ENCODE results near the gene TBC1D23.
"Not testable (repeated sequence)": the region's sequence is repeated elsewhere in the genome, so short reads cannot be mapped to it uniquely, and the experiment has no call there.

The TBC1D23 gene

DNA sequence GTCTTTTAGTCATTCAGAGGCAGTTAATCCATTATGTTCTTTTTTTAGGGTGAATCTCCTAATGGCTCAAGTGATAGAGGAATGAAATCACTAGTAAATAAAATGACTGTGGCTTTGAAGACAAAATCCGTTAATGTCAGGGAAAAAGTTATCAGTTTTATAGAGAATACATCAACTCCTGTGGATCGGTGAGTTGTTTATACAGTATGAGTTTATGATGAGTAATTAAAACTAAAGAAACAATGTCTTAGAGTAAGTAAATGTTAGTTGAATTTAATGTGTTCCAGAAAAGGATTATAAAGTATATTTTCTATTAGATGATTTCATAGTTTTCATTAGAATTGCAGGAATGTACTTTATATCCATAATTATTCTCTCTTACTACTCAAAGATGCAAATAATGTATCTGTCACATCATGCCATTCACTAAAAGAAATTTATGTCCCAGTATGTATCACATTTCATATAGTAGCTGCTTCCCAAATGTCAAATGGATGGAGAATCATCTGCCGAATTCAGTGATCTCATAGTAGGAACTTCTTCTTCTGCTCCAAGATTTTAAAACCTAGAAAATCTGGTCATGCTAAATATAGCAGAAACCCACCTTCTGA lies 49.7 kb downstream of the TBC1D23 start:
- DNase-seq: no peak

DNA sequence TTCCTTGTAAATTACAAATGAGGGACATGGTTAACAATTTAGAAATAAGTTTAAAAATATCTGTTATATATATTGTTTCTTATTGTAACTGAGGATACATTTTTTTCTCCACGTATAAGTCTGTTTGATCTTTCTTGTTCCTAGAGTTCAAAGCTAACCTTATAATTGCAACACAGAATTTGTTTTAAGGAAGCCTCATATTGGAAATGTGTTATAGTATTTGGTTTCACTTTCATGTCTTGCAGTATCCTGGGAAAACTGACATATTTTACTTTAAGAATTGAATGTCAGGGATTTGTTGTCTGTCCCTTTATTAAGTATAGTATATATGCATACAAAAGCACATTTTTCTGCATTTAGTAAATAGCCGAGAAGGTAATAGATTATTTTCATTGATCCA lies 50.2 kb downstream of the TBC1D23 start:
- DNase-seq: no peak

DNA sequence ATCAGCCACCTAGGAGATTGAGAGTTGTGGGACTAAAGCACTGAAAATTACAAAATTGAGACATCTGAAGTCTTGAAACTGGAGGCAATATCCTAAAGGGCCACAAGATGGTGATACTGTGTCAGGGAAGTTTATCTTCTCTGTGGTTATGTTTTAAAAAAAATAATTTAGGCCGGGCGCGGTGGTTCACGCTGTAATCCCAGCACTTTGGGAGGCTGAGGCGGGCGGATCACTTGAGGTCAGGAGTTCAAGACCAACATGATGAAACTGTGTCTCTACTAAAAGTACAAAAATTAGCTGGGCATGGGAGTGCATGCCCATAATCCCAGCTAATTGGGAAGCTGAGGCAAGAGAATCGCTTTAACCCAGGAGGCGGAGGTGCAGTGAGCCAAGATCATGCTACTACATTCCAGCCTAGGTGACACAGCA lies 55.9 kb downstream of the TBC1D23 start:
- peak; percentile 40 for DNase-seq

DNA sequence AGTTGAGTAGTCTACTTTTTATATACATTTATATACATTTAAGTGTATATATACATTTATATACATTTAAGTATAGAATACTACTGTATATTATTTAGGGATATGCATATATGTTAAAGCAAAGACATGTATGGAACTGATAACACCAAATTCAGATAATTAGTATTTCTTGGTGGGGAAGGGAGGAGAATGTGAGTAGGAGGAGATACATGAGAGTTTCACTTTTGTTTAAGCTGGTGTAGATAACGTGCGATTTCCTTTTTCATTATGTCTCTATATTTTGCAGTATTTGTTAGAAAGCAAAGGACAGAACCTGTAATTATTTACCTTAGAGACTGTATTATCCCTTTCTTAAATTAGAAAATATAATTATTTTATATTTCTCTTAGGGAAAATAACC lies 57.1 kb downstream of the TBC1D23 start:
- no peak for DNase-seq

DNA sequence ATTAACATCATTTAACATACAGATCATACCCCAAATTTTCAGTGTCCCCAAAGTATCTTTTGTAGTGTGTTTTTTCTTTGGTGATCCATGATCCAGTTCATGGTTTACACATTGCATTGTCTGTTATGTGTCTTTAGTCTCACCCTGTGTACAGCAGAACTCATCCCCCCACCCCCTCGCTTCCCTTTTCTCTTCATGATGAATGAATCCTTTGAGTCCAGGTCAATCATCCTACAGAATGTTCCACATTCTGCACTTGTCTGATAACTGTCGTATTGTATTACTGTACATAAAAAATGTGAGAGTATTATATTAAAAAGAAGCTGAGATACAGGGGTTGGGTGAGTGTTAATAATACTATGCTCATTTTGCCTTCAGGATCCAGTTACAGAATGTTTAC lies 59.2 kb downstream of the TBC1D23 start:
- DNase-seq: no peak

DNA sequence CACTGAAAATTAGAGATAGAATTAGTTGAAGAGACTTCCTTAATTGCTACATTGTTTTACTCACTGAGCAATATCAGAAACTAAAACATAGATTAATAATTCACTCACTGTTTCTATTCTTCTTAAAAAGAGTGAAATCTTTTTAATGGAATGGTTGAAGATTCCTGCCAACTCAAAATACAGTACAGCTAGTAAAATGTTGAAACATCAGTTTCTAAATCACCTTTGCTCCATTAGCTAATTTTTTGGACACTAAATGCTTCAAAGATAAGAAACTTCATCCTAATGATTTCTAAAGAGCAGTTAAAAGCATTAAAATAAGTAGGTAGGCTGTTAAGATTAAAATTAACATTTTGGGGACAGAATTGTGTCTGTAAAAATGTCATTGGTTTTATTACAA lies 63.3 kb downstream of the TBC1D23 start:
- DNase-seq: no peak

DNA sequence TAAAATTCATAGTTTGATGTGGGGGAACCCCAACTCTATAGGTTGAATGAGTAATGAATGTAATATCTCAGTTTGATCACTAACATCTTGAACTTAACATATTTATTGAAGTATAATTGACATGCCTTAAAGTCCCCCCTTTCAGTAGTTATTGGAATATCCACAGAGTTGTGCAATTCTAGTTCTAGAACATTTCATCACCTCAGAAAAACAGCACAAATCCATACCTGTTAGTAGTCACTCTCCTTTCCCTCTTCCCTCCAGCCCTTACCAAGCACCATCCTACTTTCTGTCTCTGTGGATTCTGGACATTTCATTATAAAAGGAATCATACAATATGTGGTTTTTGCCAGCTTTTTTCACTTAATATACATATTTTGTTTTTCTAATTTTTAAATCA lies 65.0 kb downstream of the TBC1D23 start:
- no peak for DNase-seq

DNA sequence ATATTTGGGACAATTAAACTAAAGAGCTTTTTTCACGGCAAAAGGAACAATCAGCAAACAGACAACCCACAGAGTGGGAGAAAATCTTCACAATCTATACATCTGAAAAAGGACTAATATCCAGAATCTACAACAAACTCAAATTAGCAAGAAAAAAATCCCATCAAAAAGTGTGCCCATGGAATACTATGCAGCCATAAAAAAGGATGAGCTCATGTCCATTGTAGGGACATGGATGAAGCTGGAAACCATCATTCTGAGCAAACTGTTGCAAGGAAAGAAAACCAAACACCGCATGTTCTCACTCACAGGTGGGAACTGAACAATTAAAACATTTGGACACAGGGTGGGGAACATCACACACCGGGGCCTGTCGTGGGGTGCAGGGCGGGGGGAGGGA lies 66.6 kb downstream of the TBC1D23 start:
- not testable (repeated sequence) for DNase-seq

DNA sequence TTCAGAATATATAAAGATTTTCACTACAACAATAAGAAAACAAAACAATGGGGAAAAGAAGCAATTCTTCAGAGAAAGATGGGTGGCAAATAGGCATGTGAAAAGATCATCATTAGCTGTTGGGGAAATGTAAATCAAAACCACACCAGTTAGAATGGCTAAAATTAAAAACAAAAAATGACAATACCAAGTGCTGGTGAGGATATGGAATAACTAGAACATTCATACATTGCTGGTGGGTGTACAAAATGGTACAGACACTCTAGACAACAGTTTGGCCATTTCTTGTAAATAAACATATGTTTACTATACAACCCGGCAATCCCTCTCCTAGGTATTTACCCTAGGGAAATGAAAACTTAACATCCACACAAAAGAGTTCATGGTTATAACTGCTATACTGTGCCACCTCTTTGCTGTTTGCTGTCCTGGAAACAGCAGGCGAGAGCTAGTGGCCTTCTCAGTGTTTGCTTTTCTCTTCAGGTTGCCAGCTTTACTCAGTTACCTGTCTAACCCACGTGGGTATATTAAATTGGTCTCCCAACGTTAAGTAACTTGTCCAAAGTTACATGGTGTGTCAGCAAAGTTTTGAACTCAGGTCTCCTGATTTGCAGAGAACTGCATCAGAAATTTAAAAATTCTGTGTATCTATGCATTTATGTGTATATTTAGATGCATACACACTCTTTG lies 69.2 kb downstream of the TBC1D23 start:
- no peak for DNase-seq

DNA sequence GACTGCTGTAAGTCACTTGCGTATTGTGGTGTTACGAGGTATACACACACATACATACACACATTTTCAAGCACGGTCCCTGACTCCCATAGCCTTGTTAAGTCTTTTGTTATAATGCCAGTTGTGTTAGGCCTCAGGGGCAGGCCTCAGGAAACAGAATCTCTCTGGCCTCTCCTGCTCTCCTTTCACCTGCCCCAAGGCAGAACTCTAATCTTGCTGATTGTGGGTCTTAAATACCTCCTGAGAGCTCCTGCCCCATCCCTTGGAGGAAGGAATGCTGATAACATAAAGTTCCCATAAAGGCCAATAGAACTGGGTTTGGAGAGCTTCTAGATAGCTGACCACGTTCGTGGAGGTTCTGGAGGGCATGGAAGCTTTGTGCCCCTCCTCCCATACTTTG lies 69.9 kb downstream of the TBC1D23 start:
- no peak for DNase-seq

DNA sequence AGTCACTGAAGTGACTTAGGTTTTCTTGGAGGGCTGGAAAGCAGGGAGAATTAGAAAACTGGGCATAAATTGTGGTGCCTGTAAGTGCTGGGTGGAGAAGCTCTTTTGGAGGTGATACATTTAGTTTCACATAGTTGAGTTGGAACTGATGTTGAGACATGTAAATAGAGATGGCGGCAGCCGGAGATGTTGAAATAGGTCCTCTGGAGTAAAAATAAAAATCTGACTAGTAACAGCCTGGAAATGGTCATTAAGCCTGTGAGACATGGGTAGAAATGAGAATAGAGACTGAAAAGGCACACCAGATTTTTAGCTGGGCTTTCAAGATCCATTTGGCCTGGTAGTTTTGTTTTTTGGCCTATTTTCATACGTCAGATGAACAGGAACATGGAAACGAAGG lies 70.9 kb downstream of the TBC1D23 start:
- no peak for DNase-seq

DNA sequence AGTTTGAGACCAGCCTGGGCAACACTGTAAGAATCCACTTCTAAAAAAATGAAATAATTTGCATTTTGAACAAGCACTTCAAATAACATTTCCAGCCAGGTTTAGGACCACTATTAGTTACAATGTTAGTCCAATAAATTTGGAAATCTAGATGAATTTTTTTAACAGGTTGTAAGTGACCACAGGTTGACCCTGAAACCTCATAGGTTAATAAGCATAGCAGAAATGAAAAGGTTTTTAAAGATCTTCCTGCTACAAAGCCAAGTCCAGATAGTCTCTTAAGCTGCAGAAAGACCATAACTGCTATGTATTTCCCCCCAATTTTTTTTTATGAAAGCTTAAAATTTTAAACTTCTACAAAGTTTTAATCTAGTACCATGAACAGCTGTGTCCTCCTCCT lies 72.3 kb downstream of the TBC1D23 start:
- DNase-seq: no peak

DNA sequence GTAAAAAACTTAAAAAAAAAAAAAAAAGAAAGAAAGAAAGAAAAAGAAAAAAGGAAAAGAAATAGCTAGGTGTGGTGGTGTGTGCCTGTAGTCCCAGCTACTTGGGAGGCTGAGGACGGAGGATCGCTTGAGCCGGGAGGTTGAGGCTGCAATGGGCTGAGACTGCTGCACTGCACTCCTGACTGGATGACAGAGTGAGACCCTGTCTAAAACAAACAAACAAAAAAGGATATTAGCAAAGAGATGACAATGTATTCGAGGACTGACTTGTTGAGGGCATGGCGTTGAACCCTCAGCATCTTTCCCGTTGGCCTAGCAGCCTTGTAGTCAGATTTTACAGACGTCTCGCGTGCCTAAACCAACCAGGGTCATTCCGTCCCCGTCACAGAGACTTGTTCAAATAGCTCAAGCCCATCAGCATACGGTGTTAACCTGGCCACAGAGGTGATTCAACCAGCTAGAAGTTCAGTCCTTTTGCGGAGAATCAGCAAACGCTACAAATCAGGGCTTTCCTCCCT lies 73.2 kb downstream of the TBC1D23 start:
- no peak for DNase-seq

DNA sequence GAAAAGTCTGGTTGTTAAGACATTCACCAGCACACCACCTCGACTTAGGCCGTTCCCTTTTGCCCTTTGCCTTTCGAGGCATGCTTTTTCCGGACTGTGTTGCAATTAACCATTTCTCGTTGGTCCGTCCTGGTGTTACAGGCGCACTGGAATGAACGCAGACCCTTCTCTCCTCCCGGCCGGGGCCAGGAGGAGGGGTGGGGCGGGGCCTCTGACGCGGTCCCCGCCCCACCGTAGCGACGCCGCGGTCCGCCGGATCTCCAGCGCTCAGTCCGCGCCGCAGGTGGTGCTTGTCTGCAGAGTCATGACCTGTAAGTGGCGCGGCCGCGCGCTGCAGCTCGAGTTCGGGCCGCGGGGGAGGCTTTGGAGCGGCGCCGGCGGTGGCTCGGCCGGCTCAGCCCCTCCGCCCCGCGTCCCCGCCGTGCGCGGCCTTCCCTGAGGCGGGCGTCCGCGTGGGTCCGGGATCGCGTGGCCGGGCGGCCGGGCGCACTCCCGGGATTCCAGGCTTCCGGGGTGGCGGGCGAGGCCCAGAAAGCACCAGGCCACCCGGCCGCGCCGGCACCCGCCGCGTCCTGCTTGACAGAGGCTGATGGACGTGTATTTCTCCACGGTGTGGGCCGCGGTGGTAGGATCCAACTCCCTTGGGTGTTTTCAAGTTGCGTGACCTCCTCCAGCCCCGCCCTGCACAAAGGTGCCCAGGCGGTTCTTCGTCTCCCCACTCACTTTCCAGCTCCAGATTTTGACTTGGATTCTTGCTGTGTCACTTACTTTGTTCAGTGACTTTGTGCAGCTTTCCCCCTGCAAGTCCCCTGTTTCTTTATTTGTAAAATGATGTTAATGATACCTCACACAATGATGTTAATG lies 73.9 kb downstream of the TBC1D23 start, which contains the start of gene NIT2:
Gene NIT2, plus strand, starts transcription at position 270 of the 864 bp plus-strand sequence. Its CDS starts 35 bp downstream, at position 305.
- peak; percentile 71 for DNase-seq

DNA sequence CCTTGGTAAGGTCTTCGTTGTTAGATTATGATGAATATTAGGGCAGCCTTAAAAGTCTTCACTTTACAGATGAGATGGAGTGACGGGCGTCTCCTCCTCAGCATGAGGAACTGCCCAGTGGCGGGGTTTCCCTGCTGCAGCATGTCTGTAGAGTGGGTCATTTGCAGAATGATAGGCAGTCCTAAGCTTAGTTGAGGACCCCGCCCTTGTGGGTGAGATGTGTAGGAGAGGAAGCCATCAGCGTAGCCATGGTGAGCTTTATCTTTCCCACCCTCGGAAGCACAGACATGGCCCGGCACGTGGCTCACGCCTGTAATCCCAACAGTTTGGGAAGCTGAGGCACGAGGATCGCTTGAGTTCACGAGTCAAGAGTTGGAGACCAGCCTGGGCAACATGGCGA lies 74.6 kb downstream of the TBC1D23 start:
- DNase-seq: no peak

DNA sequence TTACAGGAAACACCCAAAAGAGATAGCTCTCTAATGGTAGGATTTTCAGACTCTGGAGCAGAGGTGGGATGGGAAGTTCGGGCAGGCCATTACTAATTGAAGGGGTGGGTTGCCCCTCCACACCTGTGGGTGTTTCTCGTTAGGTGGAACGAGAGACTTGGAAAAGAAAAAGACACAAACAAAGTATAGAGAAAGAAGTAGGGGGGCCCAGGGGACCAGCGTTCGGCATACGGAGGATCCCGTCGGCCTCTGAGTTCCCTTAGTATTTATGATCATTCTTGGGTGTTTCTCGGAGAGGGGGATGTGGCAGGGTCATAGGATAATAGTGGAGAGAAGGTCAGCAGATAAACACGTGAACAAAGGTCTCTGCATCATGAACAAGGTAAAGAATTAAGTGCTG lies 75.4 kb downstream of the TBC1D23 start:
- DNase-seq: not testable (repeated sequence)

DNA sequence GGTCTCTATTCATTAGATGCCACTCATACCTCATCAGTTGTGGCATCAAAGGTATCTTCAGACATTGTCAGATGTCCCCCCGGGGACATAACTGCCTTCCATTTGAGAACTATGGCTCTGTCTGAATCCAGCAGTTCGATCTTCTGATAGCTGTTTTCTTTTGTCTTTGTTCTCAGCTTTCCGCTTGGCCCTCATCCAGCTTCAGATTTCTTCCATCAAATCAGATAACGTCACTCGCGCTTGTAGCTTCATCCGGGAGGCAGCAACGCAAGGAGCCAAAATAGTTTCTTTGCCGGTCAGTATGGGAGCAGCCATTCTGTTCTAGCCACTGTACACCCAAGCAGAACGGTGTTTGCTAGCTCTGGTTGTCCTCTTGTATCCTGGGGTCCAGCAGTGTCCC lies 78.1 kb downstream of the TBC1D23 start:
- no peak for DNase-seq

DNA sequence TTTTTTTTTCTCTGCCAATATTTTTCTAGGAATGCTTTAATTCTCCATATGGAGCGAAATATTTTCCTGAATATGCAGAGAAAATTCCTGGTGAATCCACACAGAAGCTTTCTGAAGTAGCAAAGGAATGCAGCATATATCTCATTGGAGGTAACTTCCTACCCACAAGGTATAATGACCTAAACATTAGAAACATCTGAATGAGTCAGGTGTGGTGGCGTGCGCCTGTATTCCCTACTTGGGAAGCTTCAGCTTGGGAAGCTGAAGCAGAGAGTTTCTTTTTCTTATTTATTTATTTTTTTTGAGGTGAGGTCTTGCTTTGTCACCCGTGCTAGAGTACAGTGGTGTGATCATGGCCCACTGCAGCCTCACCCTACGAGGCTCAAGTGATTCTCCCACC lies 79.0 kb downstream of the TBC1D23 start:
- no peak for DNase-seq

DNA sequence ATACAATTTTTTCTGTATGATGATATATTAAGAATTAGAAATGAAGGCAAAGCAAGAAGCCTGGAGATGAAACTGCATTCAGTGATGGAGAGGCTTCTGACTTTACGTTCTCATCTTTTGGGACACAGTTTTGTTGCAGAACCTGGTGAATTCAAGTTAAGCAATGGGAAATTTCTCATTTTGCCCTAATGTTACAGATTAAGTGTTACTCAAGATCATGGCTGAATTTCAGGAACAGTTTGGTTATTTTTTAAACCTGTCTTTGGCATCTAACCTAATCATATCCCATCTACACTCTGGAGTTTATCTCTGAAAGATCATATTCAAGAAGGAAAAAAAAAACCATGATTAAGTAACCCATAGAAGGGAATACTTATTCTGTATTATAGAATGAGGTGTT lies 79.7 kb downstream of the TBC1D23 start:
- no peak for DNase-seq

DNA sequence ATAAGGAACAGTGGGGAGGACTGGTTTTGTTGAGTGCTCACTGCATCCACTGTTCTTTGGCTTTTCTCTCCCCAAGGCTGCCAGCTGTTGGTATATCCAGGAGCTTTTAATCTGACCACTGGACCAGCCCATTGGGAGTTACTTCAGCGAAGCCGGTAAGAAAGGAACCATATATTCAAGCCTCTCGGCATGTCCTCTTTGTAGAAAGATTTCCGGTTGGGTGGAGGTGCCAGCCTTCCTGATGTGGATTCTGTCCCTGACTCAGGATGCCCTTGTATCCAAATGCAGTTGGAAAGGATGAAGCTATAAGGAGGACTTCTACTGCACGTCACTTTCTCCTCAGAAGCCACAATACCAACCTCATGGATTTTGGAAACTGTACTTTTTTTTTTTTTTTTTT lies 87.9 kb downstream of the TBC1D23 start:
- DNase-seq: no peak

DNA sequence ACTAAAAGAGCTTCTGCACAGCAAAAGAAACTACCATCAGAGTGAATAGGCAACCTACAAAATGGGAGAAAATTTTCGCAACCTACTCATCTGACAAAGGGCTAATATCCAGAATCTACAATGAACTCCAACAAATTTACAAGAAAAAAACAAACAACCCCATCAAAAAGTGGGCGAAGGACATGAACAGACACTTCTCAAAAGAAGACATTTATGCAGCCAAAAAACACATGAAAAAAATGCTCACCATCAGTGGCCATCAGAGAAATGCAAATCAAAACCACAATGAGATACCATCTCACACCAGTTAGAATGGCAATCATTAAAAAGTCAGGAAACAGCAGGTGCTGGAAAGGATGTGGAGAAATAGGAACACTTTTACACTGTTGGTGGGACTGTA lies 91.0 kb downstream of the TBC1D23 start:
- not testable (repeated sequence) for DNase-seq

DNA sequence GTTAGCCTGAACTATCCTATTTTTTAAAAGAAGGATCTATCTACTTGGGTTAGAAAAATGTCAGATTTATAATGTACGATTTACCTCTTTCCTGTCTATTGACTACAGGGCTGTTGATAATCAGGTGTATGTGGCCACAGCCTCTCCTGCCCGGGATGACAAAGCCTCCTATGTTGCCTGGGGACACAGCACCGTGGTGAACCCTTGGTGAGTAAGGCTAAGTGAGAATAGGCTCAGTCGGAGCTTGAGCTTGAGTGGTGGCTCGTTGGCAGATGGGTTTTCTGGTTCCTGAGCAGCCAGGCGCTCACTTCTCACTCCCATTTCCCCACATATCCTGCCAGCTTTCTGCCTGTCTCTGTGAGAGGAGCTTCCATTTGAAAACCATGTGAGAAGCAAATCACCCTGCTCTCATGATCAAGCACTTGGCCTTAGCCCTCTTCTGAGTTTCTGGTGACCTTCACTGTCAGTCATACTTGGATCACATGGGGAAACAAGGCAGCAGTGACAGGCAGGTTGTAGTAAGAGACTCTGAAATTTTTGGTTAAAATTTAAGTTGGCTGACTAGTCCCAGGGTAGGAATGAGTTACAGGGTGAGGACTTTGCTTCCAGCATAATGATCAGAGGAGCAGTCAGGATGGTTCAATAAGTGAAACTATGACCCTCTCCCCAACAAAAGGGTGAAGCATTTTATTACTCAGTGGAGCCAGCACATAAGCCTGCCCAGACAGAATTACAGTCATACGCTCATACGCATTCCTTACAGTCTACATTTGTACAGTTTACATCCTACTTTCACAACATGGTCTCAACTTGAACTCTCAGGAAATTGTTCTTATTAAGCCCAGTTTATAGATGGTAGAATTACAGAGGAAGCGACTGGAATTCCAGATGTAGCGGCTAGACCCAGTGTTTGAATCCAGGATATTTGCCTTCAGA lies 91.8 kb downstream of the TBC1D23 start:
- DNase-seq: no peak
